ENCODE results near the gene KRT77. TPM values are rescaled to one million over a fixed set of nuclear protein-coding genes. Genes with fewer than 3 reads are reported as not detected.

KRT77 gene
- polyA plus RNA-seq, 3 donors: not detected

DNA sequence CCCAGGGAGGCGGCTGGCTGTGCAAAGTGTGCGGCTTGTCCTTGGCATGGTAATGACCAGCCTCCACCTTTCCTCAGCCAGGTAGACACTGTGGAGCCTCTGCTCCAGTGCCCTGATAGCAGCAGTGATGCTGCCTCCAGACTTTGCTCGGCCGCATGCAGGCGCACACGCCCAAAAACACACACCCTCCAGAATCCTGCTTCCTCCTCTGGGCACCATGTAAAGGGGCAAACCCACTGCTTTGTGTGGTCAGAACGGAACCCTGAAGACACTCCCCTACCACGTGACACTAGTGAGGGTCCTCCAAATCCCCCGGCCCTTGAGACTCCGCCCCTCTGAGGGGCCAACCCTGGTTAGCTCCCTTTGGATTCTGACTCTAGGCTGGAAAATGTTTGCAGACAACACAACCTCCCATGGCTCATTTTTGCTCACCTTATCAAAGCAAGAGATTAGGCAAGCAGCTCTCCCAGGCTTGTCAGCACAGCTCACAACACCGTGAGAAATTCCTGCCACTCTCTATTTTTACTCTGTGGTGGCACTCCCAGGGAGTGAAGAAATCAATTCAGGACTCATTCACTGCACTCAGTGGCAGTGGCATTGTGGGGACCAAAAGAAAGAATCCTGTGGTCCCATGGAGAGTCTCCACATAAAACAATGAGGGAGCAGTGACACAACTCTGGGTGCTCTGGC, 4.5 kb downstream of the KRT77 start:
- Mint-ChIP-seq H3K4me3 (no peak overlapping the region), H3K27ac (no peak overlapping the region), H3K36me3 (no peaks in the 10 kb centered on the region), H3K9me3 (no peaks in the 10 kb centered on the region), H3K27me3 (ENCODE audit: low read depth in 3 of 3) (peaks cover 0 to 3% (median 2%) of the 10 kb centered on the region in 3 donors), H3K4me1 (no peaks in the 10 kb centered on the region)
- Histone ChIP-seq H2AFZ (ENCODE audit: insufficient read depth, low read depth, low read length, poor library complexity, severe bottlenecking) (no peak overlapping the region), H3K9ac (ENCODE audit: insufficient read depth, low read length, poor library complexity, severe bottlenecking) (no peak overlapping the region), H3K36me3 (replicated peaks in 1 of 2; ENCODE audit: control insufficient read depth in 1 of 2, insufficient read depth in 2 of 2, low read length in 2 of 2) (no peaks in the 10 kb centered on the region), H3K9me3 (replicated peaks in 1 of 2; ENCODE audit: control insufficient read depth in 1 of 2, insufficient read depth in 1 of 2, low read length in 2 of 2) (no peaks in the 10 kb centered on the region), H3K4me2 (replicated peaks; ENCODE audit: extremely low read depth, low read length, poor library complexity, severe bottlenecking) (no peak overlapping the region), H3K79me2 (ENCODE audit: insufficient read depth, low read length) (no peaks in the 10 kb centered on the region), H4K20me1 (ENCODE audit: insufficient read depth, low read length) (no peaks in the 10 kb centered on the region), H3K4me1 (ENCODE audit: control insufficient read depth in 1 of 2, insufficient read depth in 2 of 2, low read length in 2 of 2) (no peaks in the 10 kb centered on the region), H3K27me3 (ENCODE audit: control insufficient read depth in 2 of 2, insufficient read depth in 2 of 2, low read length in 2 of 2) (no peaks in the 10 kb centered on the region), H3K27ac (ENCODE audit: low read depth in 1 of 2, low read length in 2 of 2) (no peak overlapping the region), H3K4me3 (replicated peaks in 1 of 3; ENCODE audit: low read depth in 2 of 3, low read length in 3 of 3) (no peak overlapping the region)
- 66% methylated on average over 11 of the region's 11 CpGs for WGBS (ENCODE audit: insufficient coverage)
- intact Hi-C loops (cut with micrococcal nuclease): no loop called here
- TF ChIP-seq, protein P1, sequence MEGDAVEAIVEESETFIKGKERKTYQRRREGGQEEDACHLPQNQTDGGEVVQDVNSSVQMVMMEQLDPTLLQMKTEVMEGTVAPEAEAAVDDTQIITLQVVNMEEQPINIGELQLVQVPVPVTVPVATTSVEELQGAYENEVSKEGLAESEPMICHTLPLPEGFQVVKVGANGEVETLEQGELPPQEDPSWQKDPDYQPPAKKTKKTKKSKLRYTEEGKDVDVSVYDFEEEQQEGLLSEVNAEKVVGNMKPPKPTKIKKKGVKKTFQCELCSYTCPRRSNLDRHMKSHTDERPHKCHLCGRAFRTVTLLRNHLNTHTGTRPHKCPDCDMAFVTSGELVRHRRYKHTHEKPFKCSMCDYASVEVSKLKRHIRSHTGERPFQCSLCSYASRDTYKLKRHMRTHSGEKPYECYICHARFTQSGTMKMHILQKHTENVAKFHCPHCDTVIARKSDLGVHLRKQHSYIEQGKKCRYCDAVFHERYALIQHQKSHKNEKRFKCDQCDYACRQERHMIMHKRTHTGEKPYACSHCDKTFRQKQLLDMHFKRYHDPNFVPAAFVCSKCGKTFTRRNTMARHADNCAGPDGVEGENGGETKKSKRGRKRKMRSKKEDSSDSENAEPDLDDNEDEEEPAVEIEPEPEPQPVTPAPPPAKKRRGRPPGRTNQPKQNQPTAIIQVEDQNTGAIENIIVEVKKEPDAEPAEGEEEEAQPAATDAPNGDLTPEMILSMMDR (IDR thresholded peaks at IDR 0.05): no peak
- no peak for DNase-seq

DNA sequence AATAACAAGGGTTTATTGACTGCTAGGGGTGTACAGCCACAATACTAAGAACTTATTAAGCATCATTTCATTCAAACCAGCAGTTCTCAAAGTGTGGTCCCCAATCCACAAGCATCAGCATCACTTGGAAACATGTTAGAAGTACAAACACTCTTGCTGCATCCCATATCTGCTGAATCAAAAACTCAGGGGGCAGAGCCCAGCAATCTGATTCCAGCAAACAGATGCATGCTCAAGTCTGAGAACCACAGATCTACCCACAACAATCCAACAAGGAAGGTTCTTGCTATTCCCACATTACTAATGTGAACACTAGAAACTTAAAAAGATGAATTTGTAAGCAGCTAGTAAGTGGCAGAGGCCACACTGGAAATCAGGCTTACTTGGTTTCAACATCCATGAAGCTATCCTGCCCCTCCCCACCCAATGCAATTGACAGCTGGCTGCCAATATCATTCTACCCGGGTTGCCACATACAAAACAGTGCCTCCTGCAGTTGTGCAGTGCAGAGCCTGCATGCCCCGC, 6.2 kb downstream of the KRT77 start:
- no peak overlapping the region for H3K27ac Mint-ChIP-seq
- peaks cover 0 to 2% (median 0%) of the 10 kb centered on the region in 7 donors for H3K9me3 Mint-ChIP-seq
- no peaks in the 10 kb centered on the region for H3K36me3 ChIP-seq (replicated peaks in 1 of 2; ENCODE audit: control insufficient read depth in 1 of 2, insufficient read depth in 2 of 2, low read length in 2 of 2)
- intact Hi-C loops (cut with micrococcal nuclease): no loop called here
- WGBS (ENCODE audit: insufficient coverage): 40% methylated on average over 1 of the region's 2 CpGs
- H3K27me3 Mint-ChIP-seq (ENCODE audit: low read depth in 3 of 3): peaks cover 4 to 14% (median 6%) of the 10 kb centered on the region in 3 donors
- no peak overlapping the region for H3K4me2 ChIP-seq (replicated peaks; ENCODE audit: extremely low read depth, low read length, poor library complexity, severe bottlenecking)
- H3K27ac ChIP-seq (ENCODE audit: low read depth in 1 of 2, low read length in 2 of 2): no peak overlapping the region
- no peak overlapping the region for H2AFZ ChIP-seq (ENCODE audit: insufficient read depth, low read depth, low read length, poor library complexity, severe bottlenecking)
- no peaks in the 10 kb centered on the region for H3K4me1 ChIP-seq (ENCODE audit: control insufficient read depth in 1 of 2, insufficient read depth in 2 of 2, low read length in 2 of 2)
- no peak overlapping the region for H3K4me3 Mint-ChIP-seq
- DNase-seq: no peak
- H3K4me3 ChIP-seq (replicated peaks in 1 of 3; ENCODE audit: low read depth in 2 of 3, low read length in 3 of 3): no peak overlapping the region
- no peaks in the 10 kb centered on the region for H3K79me2 ChIP-seq (ENCODE audit: insufficient read depth, low read length)
- H3K9ac ChIP-seq (ENCODE audit: insufficient read depth, low read length, poor library complexity, severe bottlenecking): no peak overlapping the region
- no peaks in the 10 kb centered on the region for H3K4me1 Mint-ChIP-seq
- peaks cover 0 to 9% of the 10 kb centered on the region in 2 donors for H3K27me3 ChIP-seq (ENCODE audit: control insufficient read depth in 2 of 2, insufficient read depth in 2 of 2, low read length in 2 of 2)
- no peaks in the 10 kb centered on the region for H3K9me3 ChIP-seq (replicated peaks in 1 of 2; ENCODE audit: control insufficient read depth in 1 of 2, insufficient read depth in 1 of 2, low read length in 2 of 2)
- TF ChIP-seq, protein P1 (IDR thresholded peaks at IDR 0.05): no peak
- no peaks in the 10 kb centered on the region for H3K36me3 Mint-ChIP-seq
- H4K20me1 ChIP-seq (ENCODE audit: insufficient read depth, low read length): no peaks in the 10 kb centered on the region

All from CD14-positive monocyte (primary cell).